GM19452 (cell line): Measurements from ENCODE around the gene DUS4L.

Source experiments
- ATAC-seq: cut with Tn5 transposase; IDR thresholded peaks from one replicate; pipeline ENCODE4 v1.9.1; 2021; ENCODE audit not compliant: unreplicated experiment

The DUS4L gene

DNA sequence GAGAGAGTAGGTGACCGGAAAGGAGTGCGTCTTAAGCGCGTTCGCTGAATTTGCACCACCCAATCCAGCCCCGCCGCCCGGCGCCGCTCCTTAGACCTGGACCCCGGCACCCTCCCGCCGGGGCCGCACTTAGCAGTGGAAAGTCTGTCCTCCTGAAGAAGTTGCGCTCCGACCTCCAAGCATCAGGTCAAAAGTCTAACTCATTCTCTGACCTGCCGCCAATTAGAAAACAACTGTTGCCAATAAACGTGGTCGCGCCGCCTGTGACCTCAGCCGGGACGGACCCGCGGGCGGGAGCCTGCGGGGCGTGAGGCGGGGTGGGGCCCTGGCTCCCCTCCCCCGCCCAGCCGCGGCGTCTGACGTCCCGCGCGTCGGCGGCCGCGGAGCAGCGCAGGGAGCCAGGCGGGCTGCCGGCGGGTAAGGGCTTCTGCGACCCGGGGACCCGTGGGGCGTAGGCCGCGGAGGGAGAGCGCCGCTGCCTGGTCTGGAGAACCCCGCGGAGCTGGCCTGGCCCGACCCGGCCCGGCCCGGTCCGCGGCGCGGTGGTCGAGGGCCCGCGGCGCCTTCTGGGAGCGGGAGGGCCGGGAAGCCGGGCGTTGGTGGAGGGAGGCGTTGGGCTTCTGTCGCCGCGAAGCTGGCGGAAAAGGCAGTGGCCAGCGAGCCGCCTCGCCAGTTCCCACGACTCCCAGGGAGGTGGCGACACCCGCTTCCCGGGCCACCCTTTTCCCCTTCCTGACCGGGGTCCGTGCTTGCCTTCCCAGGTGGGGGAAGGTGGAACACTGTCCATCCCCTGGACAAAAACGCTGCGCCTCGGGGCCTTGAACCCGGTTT is 16.3 kb downstream of the DUS4L start, which contains the start of gene BCAP29:
BCAP29 (plus strand) TSS at position 362 of the 831 bp plus-strand sequence. CDS start 527 bp downstream, outside the sequence.
- peak; percentile 94 for ATAC-seq

- no peak for ATAC-seq
Measured at GRCh38 chr7:107580716-107581383, 17.1 kb downstream of the DUS4L start.

- no peak for ATAC-seq
Measured at GRCh38 chr7:107581387-107582013, 17.7 kb downstream of the DUS4L start.

GRCh38 chr7:107582875-107583274 is 19.1 kb downstream of the DUS4L start:
- ATAC-seq: no peak

DNA sequence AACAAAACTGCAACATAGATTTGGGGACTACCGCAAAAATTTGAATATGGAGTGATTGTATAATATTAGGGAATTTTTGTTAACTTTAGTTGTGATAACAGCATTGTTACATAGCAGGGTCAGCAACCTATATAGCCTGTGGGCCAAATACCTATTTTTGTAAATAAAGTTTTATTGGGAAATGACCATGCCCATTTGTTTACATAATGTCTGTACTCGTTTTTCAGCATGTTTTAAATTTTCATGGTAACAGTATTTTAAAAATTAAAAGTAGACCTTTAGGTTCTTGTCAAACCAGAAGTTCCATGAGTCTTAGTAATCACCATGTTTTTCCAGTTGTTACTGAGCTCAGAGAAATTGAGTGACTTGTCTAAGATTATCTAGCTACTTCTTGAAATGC is 20.9 kb downstream of the DUS4L start:
- no peak for ATAC-seq

DNA sequence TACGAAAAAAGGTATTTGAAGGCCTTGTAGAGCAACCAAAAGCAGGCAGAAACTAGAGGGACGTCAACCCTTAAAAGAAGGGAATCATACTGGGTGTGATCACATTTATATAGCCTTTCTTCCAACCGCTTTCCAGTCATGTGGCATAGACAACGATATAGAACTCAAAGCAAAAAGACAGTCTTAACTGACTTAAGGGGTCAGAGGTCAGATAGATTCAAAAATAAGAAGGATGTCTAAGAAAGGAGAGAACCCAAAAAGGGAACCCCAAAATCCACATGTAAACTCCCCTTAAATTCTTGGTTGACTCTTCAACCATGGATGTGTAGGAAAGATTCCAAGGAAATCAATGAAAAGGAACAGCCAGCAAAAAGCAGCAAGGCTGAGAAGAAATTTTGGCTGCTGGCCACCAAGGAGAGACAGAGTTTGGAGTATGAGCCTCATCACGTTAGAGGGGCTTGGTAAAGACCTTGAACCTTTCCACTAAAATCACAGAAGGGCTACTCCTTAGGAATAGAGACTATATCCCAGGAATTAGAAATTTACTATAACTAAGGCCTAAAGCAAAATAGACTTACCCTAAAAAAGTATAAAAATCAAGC is 24.9 kb downstream of the DUS4L start:
- ATAC-seq: no peak

DNA sequence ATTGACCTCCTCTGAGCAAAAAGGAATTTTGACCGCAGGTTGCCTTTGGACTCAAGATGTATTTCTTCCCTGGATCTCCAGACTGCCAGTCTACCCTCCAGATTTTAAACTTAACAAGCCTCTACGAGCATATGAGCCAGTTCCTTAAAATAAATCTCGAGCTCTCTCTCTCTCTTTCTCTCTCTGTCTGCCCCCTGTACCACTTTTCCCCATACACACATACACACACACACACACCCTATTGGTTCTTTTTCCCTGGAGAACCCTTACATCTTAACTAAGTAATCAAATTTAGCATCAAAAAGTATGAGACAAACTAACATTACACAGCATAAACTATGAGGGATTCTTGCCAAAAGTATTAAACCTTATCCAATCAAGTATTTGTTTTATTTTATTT is 27.6 kb downstream of the DUS4L start:
- ATAC-seq: no peak

GRCh38 chr7:107592361-107593024 is 28.7 kb downstream of the DUS4L start:
- no peak for ATAC-seq

DNA sequence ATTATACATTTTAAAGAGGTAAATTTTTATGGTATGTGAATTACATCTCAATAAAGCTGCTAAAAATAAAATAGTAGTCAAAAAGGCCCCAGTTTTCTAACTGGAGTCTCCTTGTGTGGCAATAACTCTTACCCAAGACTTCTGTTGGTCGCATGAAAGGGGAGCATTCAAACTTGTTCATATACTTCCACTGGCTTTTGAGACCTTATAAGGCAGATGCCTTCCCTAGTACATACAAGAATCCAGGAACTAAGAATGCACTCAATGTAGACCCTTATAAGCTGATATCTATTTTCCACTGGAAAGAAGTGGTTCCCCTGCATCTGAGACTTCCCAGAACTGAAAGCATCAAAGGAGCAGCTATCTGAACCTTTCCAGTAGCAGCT is 29.2 kb downstream of the DUS4L start:
- no peak for ATAC-seq

DNA sequence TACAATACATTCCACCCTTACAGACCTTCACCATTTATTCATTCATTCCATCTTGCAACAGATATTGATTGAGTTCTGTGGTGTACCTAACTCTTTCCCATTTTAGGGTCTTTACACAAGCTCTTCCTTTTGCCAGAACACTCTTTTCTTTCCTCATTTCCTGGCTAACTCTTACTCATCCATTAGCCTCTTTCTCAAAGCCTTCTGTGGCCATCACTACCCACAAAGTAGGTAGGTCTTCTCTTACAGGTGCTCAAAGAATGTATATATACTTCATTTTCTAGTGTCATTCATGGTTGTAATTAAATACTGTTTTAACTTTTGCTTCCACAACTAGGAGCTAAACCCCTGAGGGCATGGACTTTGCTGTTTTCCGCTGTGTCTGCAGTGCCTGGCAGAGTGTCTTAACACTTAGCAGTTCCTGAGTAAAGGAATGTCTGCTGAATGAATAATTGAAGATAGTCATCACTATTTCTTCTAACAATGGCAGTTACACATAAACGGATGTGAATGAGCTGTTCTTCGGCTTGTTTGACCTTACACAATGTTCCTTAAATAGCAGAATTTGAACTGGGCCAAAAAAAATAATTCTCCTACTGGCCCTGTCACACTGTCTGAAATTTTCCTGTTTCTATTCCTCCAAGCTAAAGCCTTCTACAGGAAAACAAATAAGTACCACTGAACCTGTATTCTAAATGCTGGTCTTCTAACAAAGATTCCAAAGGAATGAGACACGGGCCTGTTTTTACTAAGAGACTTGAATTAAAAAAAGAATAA is 31.4 kb downstream of the DUS4L start:
- ATAC-seq: no peak

GRCh38 chr7:107596881-107597581 is 33.3 kb downstream of the DUS4L start:
- no peak for ATAC-seq

DNA sequence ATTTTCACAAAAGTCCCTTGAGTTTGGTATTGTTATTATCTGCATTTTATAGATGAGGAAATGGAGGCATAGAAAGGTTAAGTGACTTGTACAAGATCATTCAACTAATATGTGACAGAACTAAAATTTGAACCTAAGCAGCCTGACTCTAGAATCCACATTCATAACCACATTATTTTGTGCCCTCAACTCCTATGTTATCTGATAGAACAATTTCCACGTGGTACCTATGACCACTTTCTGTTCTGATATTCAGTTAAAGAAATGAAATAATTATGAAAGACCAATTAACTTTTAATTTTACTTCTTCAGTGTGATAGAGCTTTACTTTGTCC is 33.8 kb downstream of the DUS4L start:
- ATAC-seq: no peak

GRCh38 chr7:107597953-107598352 is 34.2 kb downstream of the DUS4L start:
- no peak for ATAC-seq

DNA sequence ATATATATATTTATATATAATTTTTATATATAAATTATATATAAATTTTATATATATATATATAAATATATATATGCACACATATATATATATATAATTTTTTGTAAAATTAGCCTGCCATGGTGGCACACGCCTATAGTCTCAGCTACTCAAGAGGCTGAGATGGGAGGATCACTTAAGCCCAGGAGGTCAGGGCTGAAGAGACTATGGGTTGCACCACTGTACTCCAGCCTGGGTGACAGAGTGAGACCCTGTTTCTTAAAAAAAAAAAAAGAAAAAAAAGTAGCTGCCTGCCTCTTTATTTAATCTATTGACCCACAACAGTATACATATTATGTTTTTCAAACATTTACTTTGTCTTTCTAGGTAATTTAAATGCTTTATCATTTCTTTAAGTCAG is 35.5 kb downstream of the DUS4L start:
- ATAC-seq: no peak

GRCh38 chr7:107600816-107601215 is 37.0 kb downstream of the DUS4L start:
- ATAC-seq: no peak

GRCh38 chr7:107605218-107605815 is 41.5 kb downstream of the DUS4L start:
- no peak for ATAC-seq

DNA sequence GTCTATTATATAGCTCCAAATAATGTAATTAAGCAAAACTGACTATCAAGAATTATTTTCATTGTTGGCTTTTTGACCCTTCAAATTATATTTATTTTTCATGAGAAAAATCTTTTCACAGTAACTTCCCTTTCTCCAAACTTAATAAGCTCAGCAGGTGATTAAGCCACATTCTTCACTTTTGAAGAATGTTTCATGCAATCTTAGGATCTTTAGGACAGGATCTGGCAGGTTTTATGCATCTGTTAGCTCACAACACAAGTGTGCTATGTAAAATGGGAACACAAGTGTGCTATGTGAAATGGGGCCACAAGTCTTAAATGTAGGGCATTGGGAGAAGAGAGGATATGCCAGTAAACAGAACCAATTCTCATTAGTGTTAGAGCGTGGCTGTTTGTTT is 42.5 kb downstream of the DUS4L start:
- no peak for ATAC-seq

DNA sequence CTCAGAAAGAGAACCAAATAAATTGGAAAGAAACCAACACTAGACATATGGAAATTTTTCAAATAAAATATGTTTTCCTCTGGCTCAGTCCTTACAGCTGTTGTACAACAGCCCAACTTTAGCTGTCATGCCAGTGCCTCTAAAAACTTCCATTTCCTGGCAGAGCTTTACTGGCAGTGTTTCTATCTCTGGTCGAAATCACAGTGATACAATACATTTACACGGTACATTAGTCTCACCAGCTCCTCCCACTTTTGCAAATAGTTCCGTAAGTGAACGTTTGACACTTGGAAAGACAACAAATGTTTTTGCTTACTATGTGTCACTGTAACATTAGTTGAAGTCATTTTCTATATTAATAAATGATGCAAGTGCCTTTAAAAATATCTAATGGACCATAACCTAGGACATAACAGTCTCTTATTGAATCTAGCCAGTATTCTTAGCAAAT is 46.1 kb downstream of the DUS4L start:
- no peak for ATAC-seq

DNA sequence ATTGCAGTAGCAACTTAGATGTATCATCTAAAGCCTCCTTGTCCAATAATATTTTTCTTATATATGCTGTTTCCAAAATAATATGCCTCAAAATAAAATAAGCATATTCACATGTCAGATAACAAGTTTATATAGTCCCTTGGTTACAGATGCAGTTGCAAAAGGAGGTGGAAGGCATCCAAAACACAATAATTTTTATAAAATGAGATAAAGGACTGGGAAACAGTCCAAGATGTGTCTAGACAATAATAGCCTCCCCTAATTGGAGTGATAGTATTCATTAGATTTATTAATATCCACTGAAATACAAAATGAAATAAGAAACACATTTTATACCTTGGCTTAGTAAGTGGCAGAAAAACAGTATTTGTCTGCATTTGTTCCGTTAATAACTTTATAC is 46.6 kb downstream of the DUS4L start:
- no peak for ATAC-seq
